OCI-LY1 (cell line): ENCODE data around the gene DDX28.

ENCODE experiments used
- CTCF ChIP-seq: fragments of 200-600 bp; sonication (generic), shearing (Covaris generic); IDR thresholded peaks from 2 replicates; pipeline ENCODE4 v1.5.1; 2017; ENCODE audit warnings: mild to moderate bottlenecking, antibody characterized with exemption, low read length, moderate library complexity, mixed read lengths
- EZH2 ChIP-seq: fragments of 200-600 bp; sonication (generic), shearing (Covaris generic); IDR thresholded peaks from 2 replicates; pipeline ENCODE4 v1.8.0; 2017; ENCODE audit warnings: borderline replicate concordance, mixed run types, mild to moderate bottlenecking, antibody characterized with exemption, low read length, moderate library complexity, mixed read lengths

DNA sequence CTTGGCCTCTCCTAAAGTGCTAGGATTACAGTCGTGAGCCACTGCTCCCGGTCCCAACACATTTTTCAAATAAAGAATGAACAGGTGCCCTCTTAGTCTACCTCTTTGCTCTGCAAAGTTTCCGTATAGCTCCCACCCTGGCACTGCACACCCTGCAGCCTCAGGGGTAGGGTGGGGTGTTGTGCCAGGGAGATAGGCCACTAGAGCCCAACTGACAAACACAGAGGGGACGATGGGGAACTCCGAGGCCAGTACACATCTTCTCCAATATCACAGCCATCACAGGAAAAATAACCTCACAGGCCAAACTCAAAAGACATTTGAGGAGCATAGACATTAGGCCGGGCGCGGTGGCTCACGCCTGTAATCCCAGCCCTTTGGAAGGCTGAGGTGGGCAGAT, 51.9 kb downstream of the DDX28 start:
- TF ChIP-seq CTCF (no peak), EZH2 (no peak)
